ENCODE results near the gene SMYD3. TPM values are rescaled to one million over a fixed set of nuclear protein-coding genes. Genes with fewer than 3 reads are reported as not detected.

Gene SMYD3
- total and polyA plus RNA-seq, 10 of the 15 experiments (the other 5 are each of a cell fraction or from before 2014, with no cell fraction given): 18.3 to 54.0 (median 24.8) TPM

DNA sequence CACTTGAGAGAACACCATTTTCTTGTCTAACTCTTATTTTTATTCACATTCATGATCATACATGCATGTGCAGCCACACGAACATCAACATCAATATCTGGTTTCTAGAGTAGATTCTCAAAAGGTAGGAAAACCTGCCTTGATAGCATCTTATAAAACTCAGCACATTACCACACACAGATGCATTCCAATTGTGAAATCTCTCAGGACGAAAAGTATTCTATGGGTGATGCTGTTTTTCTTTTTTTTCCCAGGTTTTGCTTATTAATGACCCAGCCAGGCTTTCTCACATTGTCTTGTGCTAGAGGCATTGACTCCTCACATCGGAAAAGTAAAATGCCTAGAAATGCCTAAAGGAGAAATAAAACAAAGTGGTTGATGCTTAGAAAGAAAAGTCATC is 789.5 kb downstream of the SMYD3 start:
- ChIA-PET RAD21 (ENCODE audit: unreplicated experiment) (no interaction called here), SMC1A (ENCODE audit: uncharacterized antibody, unreplicated experiment) (no interaction called here), CTCF (no interaction called here), POLR2A (no interaction called here)
- H3K27ac ChIP-seq (ENCODE audit: control insufficient read depth, insufficient read depth): no peak overlapping the region
- H3K9me3 ChIP-seq (replicated peaks; ENCODE audit: control insufficient read depth, insufficient read depth, low read length): no peaks in the 10 kb centered on the region
- H3K4me1 ChIP-seq (ENCODE audit: control insufficient read depth, insufficient read depth, low read length): no peaks in the 10 kb centered on the region
- no peak for FAIRE-seq
- no peaks in the 10 kb centered on the region for H3K79me2 ChIP-seq (ENCODE audit: control insufficient read depth, insufficient read depth, low read length)
- BruUV-seq (replicated peaks): no TSS peak
- no peak overlapping the region for H3K4me2 ChIP-seq (ENCODE audit: control insufficient read depth, insufficient read depth)
- no peak for DNase-seq (ENCODE audit: low read depth, low spot score)
- 39% methylated on average over 3 of the region's 3 CpGs for WGBS (ENCODE audit: insufficient coverage, insufficient replicate concordance, low lambda C conversion rate, missing lambda C conversion rate)
- ATAC-seq: no peak
- no peaks in the 10 kb centered on the region for H3K27me3 ChIP-seq (replicated peaks in 1 of 2; ENCODE audit: control insufficient read depth in 2 of 2, insufficient read depth in 2 of 2, low read length in 1 of 2)
- H3K9ac ChIP-seq (ENCODE audit: control insufficient read depth, insufficient read depth, low read length): no peak overlapping the region
- no peaks in the 10 kb centered on the region for H4K20me1 ChIP-seq (ENCODE audit: control insufficient read depth, insufficient read depth)
- TF ChIP-seq, protein P1, sequence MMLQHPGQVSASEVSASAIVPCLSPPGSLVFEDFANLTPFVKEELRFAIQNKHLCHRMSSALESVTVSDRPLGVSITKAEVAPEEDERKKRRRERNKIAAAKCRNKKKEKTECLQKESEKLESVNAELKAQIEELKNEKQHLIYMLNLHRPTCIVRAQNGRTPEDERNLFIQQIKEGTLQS (IDR thresholded peaks at IDR 0.05; ENCODE audit: borderline replicate concordance, extremely low read depth, low read depth, low read length): no peak
- TF ChIP-seq CBFB (IDR thresholded peaks at IDR 0.05; ENCODE audit: low read depth): no peak
- TF ChIP-seq CHD1 (IDR thresholded peaks at IDR 0.05; ENCODE audit: low read depth, low read length): no peak
- in situ Hi-C loops (cut with MboI) (no loop called here), intact Hi-C loops (cut with micrococcal nuclease; ENCODE audit: unreplicated experiment) (no loop called here)
- no peaks in the 10 kb centered on the region for H3K36me3 ChIP-seq (ENCODE audit: control insufficient read depth in 2 of 2, insufficient read depth in 2 of 2, low read length in 1 of 2)
- no peak overlapping the region for H3K4me3 ChIP-seq
- no peak overlapping the region for H2AFZ ChIP-seq (ENCODE audit: control insufficient read depth, low read depth, low read length)

DNA sequence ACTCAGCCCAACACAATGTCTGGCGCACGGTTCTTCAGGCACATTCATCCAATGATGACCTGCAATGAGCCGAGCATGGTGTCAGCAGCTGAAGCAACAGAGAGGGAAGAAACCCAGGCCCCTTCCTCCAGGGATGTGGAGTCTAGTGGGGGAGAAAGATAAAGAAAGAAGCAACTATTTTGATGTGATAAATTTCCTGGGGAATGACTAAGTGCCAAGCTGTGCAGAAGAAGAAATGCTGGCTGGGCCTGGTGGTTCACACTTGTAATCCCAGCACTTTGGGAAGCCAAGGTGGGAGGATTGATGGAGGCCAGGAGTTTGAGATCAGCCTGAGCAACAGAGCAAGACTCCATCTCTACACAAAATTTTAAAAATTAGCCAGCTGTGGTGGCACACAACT is 790.5 kb downstream of the SMYD3 start:
- POLR2A ChIA-PET: no interaction called here
- no peaks in the 10 kb centered on the region for H3K36me3 ChIP-seq (ENCODE audit: control insufficient read depth in 2 of 2, insufficient read depth in 2 of 2, low read length in 1 of 2)
- RAD21 ChIA-PET (ENCODE audit: unreplicated experiment): no interaction called here
- CTCF ChIA-PET: no interaction called here
- WGBS (ENCODE audit: insufficient coverage, insufficient replicate concordance, low lambda C conversion rate, missing lambda C conversion rate): 67% methylated on average over 3 of the region's 3 CpGs
- in situ Hi-C loops (cut with MboI) (no loop called here), intact Hi-C loops (cut with micrococcal nuclease; ENCODE audit: unreplicated experiment) (no loop called here)
- H4K20me1 ChIP-seq (ENCODE audit: control insufficient read depth, insufficient read depth): no peaks in the 10 kb centered on the region
- H3K9me3 ChIP-seq (replicated peaks; ENCODE audit: control insufficient read depth, insufficient read depth, low read length): no peaks in the 10 kb centered on the region
- H3K27me3 ChIP-seq (replicated peaks in 1 of 2; ENCODE audit: control insufficient read depth in 2 of 2, insufficient read depth in 2 of 2, low read length in 1 of 2): no peaks in the 10 kb centered on the region
- SMC1A ChIA-PET (ENCODE audit: uncharacterized antibody, unreplicated experiment): interaction anchor here (1.3 kb wide), 1 partner anchor 273 kb away, joined by 3 read pairs; no protein-coding TSS in a partner anchor
- no peak overlapping the region for H3K4me3 ChIP-seq
- no TSS peak for BruUV-seq (replicated peaks)
- ATAC-seq (no peak), DNase-seq (ENCODE audit: low read depth, low spot score) (no peak), FAIRE-seq (no peak)
- H2AFZ ChIP-seq (ENCODE audit: control insufficient read depth, low read depth, low read length): no peak overlapping the region
- H3K27ac ChIP-seq (ENCODE audit: control insufficient read depth, insufficient read depth): no peak overlapping the region
- H3K4me1 ChIP-seq (ENCODE audit: control insufficient read depth, insufficient read depth, low read length): no peaks in the 10 kb centered on the region
- H3K79me2 ChIP-seq (ENCODE audit: control insufficient read depth, insufficient read depth, low read length): no peaks in the 10 kb centered on the region
- no peak overlapping the region for H3K9ac ChIP-seq (ENCODE audit: control insufficient read depth, insufficient read depth, low read length)
- H3K4me2 ChIP-seq (ENCODE audit: control insufficient read depth, insufficient read depth): no peak overlapping the region
- TF ChIP-seq, protein P2, sequence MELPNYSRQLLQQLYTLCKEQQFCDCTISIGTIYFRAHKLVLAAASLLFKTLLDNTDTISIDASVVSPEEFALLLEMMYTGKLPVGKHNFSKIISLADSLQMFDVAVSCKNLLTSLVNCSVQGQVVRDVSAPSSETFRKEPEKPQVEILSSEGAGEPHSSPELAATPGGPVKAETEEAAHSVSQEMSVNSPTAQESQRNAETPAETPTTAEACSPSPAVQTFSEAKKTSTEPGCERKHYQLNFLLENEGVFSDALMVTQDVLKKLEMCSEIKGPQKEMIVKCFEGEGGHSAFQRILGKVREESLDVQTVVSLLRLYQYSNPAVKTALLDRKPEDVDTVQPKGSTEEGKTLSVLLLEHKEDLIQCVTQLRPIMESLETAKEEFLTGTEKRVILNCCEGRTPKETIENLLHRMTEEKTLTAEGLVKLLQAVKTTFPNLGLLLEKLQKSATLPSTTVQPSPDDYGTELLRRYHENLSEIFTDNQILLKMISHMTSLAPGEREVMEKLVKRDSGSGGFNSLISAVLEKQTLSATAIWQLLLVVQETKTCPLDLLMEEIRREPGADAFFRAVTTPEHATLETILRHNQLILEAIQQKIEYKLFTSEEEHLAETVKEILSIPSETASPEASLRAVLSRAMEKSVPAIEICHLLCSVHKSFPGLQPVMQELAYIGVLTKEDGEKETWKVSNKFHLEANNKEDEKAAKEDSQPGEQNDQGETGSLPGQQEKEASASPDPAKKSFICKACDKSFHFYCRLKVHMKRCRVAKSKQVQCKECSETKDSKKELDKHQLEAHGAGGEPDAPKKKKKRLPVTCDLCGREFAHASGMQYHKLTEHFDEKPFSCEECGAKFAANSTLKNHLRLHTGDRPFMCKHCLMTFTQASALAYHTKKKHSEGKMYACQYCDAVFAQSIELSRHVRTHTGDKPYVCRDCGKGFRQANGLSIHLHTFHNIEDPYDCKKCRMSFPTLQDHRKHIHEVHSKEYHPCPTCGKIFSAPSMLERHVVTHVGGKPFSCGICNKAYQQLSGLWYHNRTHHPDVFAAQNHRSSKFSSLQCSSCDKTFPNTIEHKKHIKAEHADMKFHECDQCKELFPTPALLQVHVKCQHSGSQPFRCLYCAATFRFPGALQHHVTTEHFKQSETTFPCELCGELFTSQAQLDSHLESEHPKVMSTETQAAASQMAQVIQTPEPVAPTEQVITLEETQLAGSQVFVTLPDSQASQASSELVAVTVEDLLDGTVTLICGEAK (IDR thresholded peaks at IDR 0.05; ENCODE audit: borderline replicate concordance): no peak
- TF ChIP-seq POLR2AphosphoS2 (IDR thresholded peaks at IDR 0.05; ENCODE audit: low read depth, low read length) (no peak), KAT2A (conservative IDR thresholded peaks at IDR 0.05; ENCODE audit: control insufficient read depth, low read depth, low read length) (no peak), GATAD2B (conservative IDR thresholded peaks at IDR 0.05; ENCODE audit: low read depth) (no peak), MYB (IDR thresholded peaks at IDR 0.05; ENCODE audit: borderline replicate concordance, low read depth, low read length) (no peak), ZNF274 (IDR thresholded peaks at IDR 0.05; ENCODE audit: insufficient read depth, insufficient read length) (no peak), NRF1 (conservative IDR thresholded peaks at IDR 0.05; ENCODE audit: low read depth, low read length) (no peak), JUNB (IDR thresholded peaks at IDR 0.05) (no peak), CBX3 (IDR thresholded peaks at IDR 0.05; ENCODE audit: borderline replicate concordance, low read depth) (no peak)
- TF ChIP-seq, protein P3, sequence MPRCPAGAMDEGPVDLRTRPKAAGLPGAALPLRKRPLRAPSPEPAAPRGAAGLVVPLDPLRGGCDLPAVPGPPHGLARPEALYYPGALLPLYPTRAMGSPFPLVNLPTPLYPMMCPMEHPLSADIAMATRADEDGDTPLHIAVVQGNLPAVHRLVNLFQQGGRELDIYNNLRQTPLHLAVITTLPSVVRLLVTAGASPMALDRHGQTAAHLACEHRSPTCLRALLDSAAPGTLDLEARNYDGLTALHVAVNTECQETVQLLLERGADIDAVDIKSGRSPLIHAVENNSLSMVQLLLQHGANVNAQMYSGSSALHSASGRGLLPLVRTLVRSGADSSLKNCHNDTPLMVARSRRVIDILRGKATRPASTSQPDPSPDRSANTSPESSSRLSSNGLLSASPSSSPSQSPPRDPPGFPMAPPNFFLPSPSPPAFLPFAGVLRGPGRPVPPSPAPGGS (IDR thresholded peaks at IDR 0.05; ENCODE audit: borderline replicate concordance, insufficient read depth, low read depth, low read length, poor library complexity, severe bottlenecking): no peak
